ENCODE results near the gene AFF3. TPM values are rescaled to one million over a fixed set of nuclear protein-coding genes. Genes with fewer than 3 reads are reported as not detected.

AFF3 gene
- total RNA-seq, 1 experiment from 2014 or later: not detected

DNA sequence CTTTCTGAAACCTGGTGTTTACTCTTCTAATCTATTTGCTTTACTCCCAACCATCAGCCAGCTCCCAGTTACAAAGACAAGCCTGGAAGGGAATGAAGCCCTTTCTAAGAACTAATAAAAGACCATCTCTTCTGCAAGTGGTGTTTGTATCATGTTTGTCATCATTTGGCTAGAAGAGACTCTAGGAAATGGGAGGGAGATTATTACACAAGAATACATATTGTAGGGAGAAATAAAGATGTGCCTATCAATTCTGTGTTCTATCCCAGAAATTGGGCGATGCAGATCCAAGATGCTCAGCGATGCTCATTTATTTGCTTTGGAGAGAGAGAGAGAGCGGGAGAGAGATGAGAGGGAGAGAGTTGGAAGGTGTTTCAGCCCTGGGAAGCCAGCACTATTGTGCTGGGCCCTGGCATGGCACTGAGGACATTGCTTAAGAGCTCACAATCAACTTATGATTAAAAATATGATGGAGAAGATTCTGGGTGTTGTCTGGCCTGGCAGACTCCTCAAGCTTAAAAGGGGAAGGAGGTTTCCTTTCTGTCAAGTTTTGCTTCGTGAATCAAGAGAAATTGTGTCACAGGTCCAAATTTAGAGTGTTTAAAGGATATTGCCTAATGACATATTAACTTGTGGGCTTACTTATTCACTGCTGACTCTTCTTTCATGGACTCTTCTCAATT is 41.8 kb upstream of the AFF3 start:
- Histone ChIP-seq H2AFZ (no peak overlapping the region), H3K27ac (no peak overlapping the region), H3K4me3 (no peak overlapping the region), H3K79me2 (ENCODE audit: low read depth) (no peaks in the 10 kb centered on the region), H3K9me2 (ENCODE audit: insufficient read depth) (no peaks in the 10 kb centered on the region), H3K36me3 (ENCODE audit: low read depth) (no peaks in the 10 kb centered on the region), H3K4me1 (replicated peaks; ENCODE audit: insufficient read depth) (no peaks in the 10 kb centered on the region), H3K27me3 (ENCODE audit: insufficient read depth, low read depth) (peaks cover 91% of the 10 kb centered on the region), H3F3A (ENCODE audit: insufficient read depth, low read depth) (no peaks in the 10 kb centered on the region), H4K20me1 (ENCODE audit: insufficient read depth) (no peaks in the 10 kb centered on the region), H3K9me3 (ENCODE audit: insufficient read depth, low read depth) (no peaks in the 10 kb centered on the region), H3K4me2 (no peak overlapping the region)
- TF ChIP-seq, protein P1, sequence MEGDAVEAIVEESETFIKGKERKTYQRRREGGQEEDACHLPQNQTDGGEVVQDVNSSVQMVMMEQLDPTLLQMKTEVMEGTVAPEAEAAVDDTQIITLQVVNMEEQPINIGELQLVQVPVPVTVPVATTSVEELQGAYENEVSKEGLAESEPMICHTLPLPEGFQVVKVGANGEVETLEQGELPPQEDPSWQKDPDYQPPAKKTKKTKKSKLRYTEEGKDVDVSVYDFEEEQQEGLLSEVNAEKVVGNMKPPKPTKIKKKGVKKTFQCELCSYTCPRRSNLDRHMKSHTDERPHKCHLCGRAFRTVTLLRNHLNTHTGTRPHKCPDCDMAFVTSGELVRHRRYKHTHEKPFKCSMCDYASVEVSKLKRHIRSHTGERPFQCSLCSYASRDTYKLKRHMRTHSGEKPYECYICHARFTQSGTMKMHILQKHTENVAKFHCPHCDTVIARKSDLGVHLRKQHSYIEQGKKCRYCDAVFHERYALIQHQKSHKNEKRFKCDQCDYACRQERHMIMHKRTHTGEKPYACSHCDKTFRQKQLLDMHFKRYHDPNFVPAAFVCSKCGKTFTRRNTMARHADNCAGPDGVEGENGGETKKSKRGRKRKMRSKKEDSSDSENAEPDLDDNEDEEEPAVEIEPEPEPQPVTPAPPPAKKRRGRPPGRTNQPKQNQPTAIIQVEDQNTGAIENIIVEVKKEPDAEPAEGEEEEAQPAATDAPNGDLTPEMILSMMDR (conservative IDR thresholded peaks at IDR 0.05): no peak
- TF ChIP-seq EZH2 (IDR thresholded peaks at IDR 0.05; ENCODE audit: low read depth): no peak
- POLR2A ChIA-PET (ENCODE audit: unreplicated experiment): no interaction called here
- CTCF ChIA-PET: no interaction called here
- intact Hi-C loops (cut with micrococcal nuclease; ENCODE audit: unreplicated experiment): no loop called here
- BruUV-seq (replicated peaks): no TSS peak
- DNase-seq: peak in 1 of 2 experiments; percentile 5

DNA sequence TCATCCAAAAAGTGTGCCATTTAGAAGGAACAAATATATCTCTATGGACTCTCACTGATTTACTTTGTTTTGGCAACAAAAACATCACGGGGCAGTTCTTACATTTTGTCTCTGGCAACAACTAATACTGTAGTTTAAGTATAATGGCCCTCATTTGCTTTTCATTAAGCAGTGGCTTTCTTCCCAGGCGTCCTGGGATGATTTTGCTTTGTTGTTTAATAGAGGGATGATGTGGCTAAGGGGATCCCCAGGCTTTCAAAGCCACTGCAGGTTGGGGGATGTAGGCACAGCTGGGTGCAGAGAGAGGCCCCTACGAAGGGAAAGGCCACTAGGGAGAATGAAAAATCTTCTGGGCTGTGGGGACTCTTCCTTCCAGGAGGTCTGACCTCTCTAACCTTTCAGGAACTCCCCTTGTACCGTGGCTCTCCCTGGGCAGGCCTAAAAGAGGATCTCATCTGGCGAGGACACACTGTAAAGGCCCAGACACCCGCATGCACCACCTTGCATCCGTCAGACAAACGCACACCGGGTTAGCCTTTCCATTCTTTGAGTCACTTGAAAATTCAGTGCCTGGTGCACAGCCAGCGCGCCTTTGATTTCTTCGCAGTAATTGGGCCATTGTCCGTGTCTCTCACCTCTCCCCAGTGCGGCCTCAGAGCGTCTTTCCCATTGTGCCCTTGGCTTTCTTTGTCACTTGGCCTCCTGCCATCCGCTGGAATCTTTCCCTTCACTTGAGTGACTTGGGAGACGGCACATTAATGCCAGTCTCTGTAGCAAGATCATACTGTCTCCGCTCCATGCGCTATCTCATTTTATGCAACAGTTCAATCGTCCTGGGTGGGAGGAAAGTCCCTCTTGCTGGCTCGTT is 40.3 kb upstream of the AFF3 start:
- H3K27me3 ChIP-seq (ENCODE audit: insufficient read depth, low read depth): peaks cover 76% of the 10 kb centered on the region
- H4K20me1 ChIP-seq (ENCODE audit: insufficient read depth): no peaks in the 10 kb centered on the region
- peaks cover 4% of the 10 kb centered on the region; the same call in 1 of the 2 replicates for H3K9me3 ChIP-seq (ENCODE audit: insufficient read depth, low read depth)
- TF ChIP-seq, protein P1 (conservative IDR thresholded peaks at IDR 0.05): no peak
- no peak for TF ChIP-seq EZH2 (IDR thresholded peaks at IDR 0.05; ENCODE audit: low read depth)
- CTCF ChIA-PET: no interaction called here
- no peak overlapping the region for H3K4me3 ChIP-seq
- intact Hi-C loops (cut with micrococcal nuclease; ENCODE audit: unreplicated experiment): no loop called here
- H3K9me2 ChIP-seq (ENCODE audit: insufficient read depth): no peaks in the 10 kb centered on the region
- H2AFZ ChIP-seq: no peak overlapping the region
- no peak overlapping the region for H3K27ac ChIP-seq
- DNase-seq: peak in 1 of 2 experiments; percentile 21
- H3K4me1 ChIP-seq (replicated peaks; ENCODE audit: insufficient read depth): no peaks in the 10 kb centered on the region
- POLR2A ChIA-PET (ENCODE audit: unreplicated experiment): no interaction called here
- no peak overlapping the region for H3K4me2 ChIP-seq
- H3F3A ChIP-seq (ENCODE audit: insufficient read depth, low read depth): no peaks in the 10 kb centered on the region
- no peaks in the 10 kb centered on the region for H3K36me3 ChIP-seq (ENCODE audit: low read depth)
- BruUV-seq (replicated peaks): no TSS peak
- H3K79me2 ChIP-seq (ENCODE audit: low read depth): no peaks in the 10 kb centered on the region

DNA sequence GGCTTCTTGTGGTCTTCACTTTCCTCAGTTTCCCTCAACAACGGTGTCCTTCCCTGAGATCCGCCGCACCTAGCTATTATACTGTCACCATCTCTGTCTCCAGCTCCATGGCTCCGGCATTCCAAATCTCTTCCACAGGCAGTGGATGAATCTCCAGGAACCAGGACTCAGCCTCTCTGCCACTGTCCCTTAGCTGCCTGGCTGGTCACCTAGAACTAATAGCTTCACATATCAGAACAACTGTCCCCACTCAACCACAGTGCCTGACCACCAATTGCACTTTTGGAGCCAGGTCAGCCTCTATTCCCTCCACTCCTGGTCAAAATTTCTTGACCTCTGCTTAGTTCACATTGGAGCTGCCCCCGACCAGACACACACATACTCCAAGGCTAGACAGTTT is 38.1 kb upstream of the AFF3 start:
- no peaks in the 10 kb centered on the region for H3K4me1 ChIP-seq (replicated peaks; ENCODE audit: insufficient read depth)
- intact Hi-C loops (cut with micrococcal nuclease; ENCODE audit: unreplicated experiment): no loop called here
- CTCF ChIA-PET: no interaction called here
- POLR2A ChIA-PET (ENCODE audit: unreplicated experiment): no interaction called here
- peaks cover 4% of the 10 kb centered on the region; the same call in 1 of the 2 replicates for H3K9me3 ChIP-seq (ENCODE audit: insufficient read depth, low read depth)
- no peak overlapping the region for H3K4me3 ChIP-seq
- no peaks in the 10 kb centered on the region for H3K9me2 ChIP-seq (ENCODE audit: insufficient read depth)
- H3K36me3 ChIP-seq (ENCODE audit: low read depth): no peaks in the 10 kb centered on the region
- H3K27me3 ChIP-seq (ENCODE audit: insufficient read depth, low read depth): peaks cover 68% of the 10 kb centered on the region
- DNase-seq: peak in 1 of 2 experiments; percentile 20
- H3F3A ChIP-seq (ENCODE audit: insufficient read depth, low read depth): no peaks in the 10 kb centered on the region
- no TSS peak for BruUV-seq (replicated peaks)
- H3K4me2 ChIP-seq: no peak overlapping the region
- no peak for TF ChIP-seq EZH2 (IDR thresholded peaks at IDR 0.05; ENCODE audit: low read depth)
- TF ChIP-seq, protein P1 (conservative IDR thresholded peaks at IDR 0.05): no peak
- no peaks in the 10 kb centered on the region for H3K79me2 ChIP-seq (ENCODE audit: low read depth)
- no peak overlapping the region for H3K27ac ChIP-seq
- peaks cover 4% of the 10 kb centered on the region; the same call in 1 of the 2 replicates for H4K20me1 ChIP-seq (ENCODE audit: insufficient read depth)
- no peak overlapping the region for H2AFZ ChIP-seq

Data from PC-9 (cell line).